ENCODE data around the gene MAST3.
"Not testable (repeated sequence)": the region's sequence is repeated elsewhere in the genome, so short reads cannot be mapped to it uniquely, and the experiment has no call there.

The MAST3 gene

GRCh38 chr19:18141031-18141430 lies 43.5 kb downstream of the MAST3 start:
- FAIRE-seq = no peak

GRCh38 chr19:18143902-18144301 lies 46.3 kb downstream of the MAST3 start:
- FAIRE-seq = no peak

GRCh38 chr19:18144361-18144760 lies 46.8 kb downstream of the MAST3 start:
- FAIRE-seq = no peak

GRCh38 chr19:18144906-18145305 lies 47.3 kb downstream of the MAST3 start:
- FAIRE-seq = no peak

GRCh38 chr19:18145391-18145999 lies 47.9 kb downstream of the MAST3 start:
- FAIRE-seq = no peak

GRCh38 chr19:18147396-18147795 lies 49.8 kb downstream of the MAST3 start:
- no peak for FAIRE-seq

- FAIRE-seq = no peak
These were observed 52.0 kb downstream of the MAST3 start for GRCh38 chr19:18149596-18149975.

GRCh38 chr19:18150776-18151624 lies 53.4 kb downstream of the MAST3 start:
- no peak for FAIRE-seq

- FAIRE-seq = peak; percentile 75
These were observed 54.9 kb downstream of the MAST3 start for GRCh38 chr19:18152442-18152816.

- no peak for FAIRE-seq
These were observed 55.4 kb downstream of the MAST3 start, which contains the start of gene PIK3R2 for GRCh38 chr19:18152817-18153555. Gene PIK3R2, plus strand, starts transcription at chr19:18153163. Its CDS starts 2,717 bp downstream, at chr19:18155880.

GRCh38 chr19:18153556-18154134 lies 56.1 kb downstream of the MAST3 start:
- no peak for FAIRE-seq

GRCh38 chr19:18155095-18156087 lies 57.8 kb downstream of the MAST3 start:
- FAIRE-seq = no peak

- FAIRE-seq = no peak
These were observed 58.7 kb downstream of the MAST3 start for GRCh38 chr19:18156268-18156667.

GRCh38 chr19:18156841-18157464 lies 59.4 kb downstream of the MAST3 start:
- no peak for FAIRE-seq

GRCh38 chr19:18157465-18158063 lies 60.0 kb downstream of the MAST3 start:
- no peak for FAIRE-seq

GRCh38 chr19:18158467-18158866 lies 60.9 kb downstream of the MAST3 start:
- FAIRE-seq = no peak

- FAIRE-seq = not testable (repeated sequence)
These were observed 61.6 kb downstream of the MAST3 start for GRCh38 chr19:18159059-18159616.

- no peak for FAIRE-seq
These were observed 62.2 kb downstream of the MAST3 start for GRCh38 chr19:18159810-18160209.

GRCh38 chr19:18160493-18160970 lies 63.0 kb downstream of the MAST3 start:
- FAIRE-seq = no peak

- FAIRE-seq = no peak
These were observed 63.5 kb downstream of the MAST3 start for GRCh38 chr19:18160971-18161635.
